ENCODE measurements around the gene SPRYD7.
A peak's percentile ranks its signal among the peaks of the same experiment; 100 is the strongest.
"Not testable (repeated sequence)": the region's sequence is repeated elsewhere in the genome, so short reads cannot be mapped to it uniquely, and the experiment has no call there.

The SPRYD7 gene

GRCh38 chr13:49936075-49936967 lies at the start of gene SPRYD7:
Gene SPRYD7 (minus strand): TSS chr13:49936340. CDS start chr13:49936235, 105 bp downstream.
- DNase-seq = peak; percentile 94

- DNase-seq = no peak
Observed at GRCh38 chr13:49985129-49985528, 49.0 kb upstream of the SPRYD7 start.

- no peak for DNase-seq
Observed at GRCh38 chr13:49980266-49980665, 44.1 kb upstream of the SPRYD7 start.

- DNase-seq = no peak
Observed at GRCh38 chr13:49977992-49978391, 41.9 kb upstream of the SPRYD7 start.

GRCh38 chr13:49976314-49977258 lies 40.4 kb upstream of the SPRYD7 start:
- peak; percentile 75 for DNase-seq

GRCh38 chr13:49975826-49976225 lies 39.7 kb upstream of the SPRYD7 start:
- no peak for DNase-seq

GRCh38 chr13:49972709-49973108 lies 36.6 kb upstream of the SPRYD7 start:
- no peak for DNase-seq

- no peak for DNase-seq
Observed at GRCh38 chr13:49967456-49967855, 31.3 kb upstream of the SPRYD7 start.

GRCh38 chr13:49958321-49958720 lies 22.2 kb upstream of the SPRYD7 start:
- DNase-seq = no peak

GRCh38 chr13:49956131-49956530 lies 20.0 kb upstream of the SPRYD7 start:
- DNase-seq = no peak

GRCh38 chr13:49954674-49955455 lies 18.7 kb upstream of the SPRYD7 start:
- DNase-seq = no peak

- no peak for DNase-seq
Observed at GRCh38 chr13:49953560-49953959, 17.4 kb upstream of the SPRYD7 start.

GRCh38 chr13:49951754-49952535 lies 15.8 kb upstream of the SPRYD7 start:
- no peak for DNase-seq

- DNase-seq = not testable (repeated sequence)
Observed at GRCh38 chr13:49948777-49949270, 12.7 kb upstream of the SPRYD7 start.

- no peak for DNase-seq
Observed at GRCh38 chr13:49939321-49939720, 3.2 kb upstream of the SPRYD7 start.

- DNase-seq = no peak
Observed at GRCh38 chr13:49938921-49939320, 2.8 kb upstream of the SPRYD7 start.

- no peak for DNase-seq
Observed at GRCh38 chr13:49938314-49938713, 2.2 kb upstream of the SPRYD7 start.

GRCh38 chr13:49936968-49937273 lies 781 bp upstream of the SPRYD7 start:
- no peak for DNase-seq

GRCh38 chr13:49935171-49936074 lies 717 bp downstream of the SPRYD7 start:
- DNase-seq = peak; percentile 29

GRCh38 chr13:49933511-49933910 lies 2.6 kb downstream of the SPRYD7 start:
- no peak for DNase-seq

GRCh38 chr13:49932868-49933267 lies 3.3 kb downstream of the SPRYD7 start:
- DNase-seq = no peak

All from CD4-positive, alpha-beta T cell treated with Interleukin-4 for 4 hours (primary cell).